H1 (cell line): Measurements from ENCODE around the gene AKAP8. TPM values are rescaled to one million over a fixed set of nuclear protein-coding genes. Genes with fewer than 3 reads are reported as not detected.

Experiments
- CTCF ChIA-PET: fragments of 300-600 bp; sonication (Branson Sonifier 250); formaldehyde crosslinking; loops from one replicate; lab custom pipeline; 2021; ENCODE audit not compliant: partially characterized antibody; lab: Charles Lee
- POLR2A ChIA-PET: fragments of 300-600 bp; sonication (Branson Sonifier 250); formaldehyde crosslinking; loops from one replicate; lab custom pipeline; 2021; ENCODE audit warnings: inconsistent platforms; ENCODE audit not compliant: partially characterized antibody; lab: Charles Lee
- DNase-seq, 2 experiments: peaks; one replicate each; pipeline versions ENCODE4 v3.0.0 to v3.0.0-alpha.2; 2010 to 2022; ENCODE audit warnings: low spot score in 2 of 2, low read depth in 1 of 2, mixed read lengths in 1 of 2
- FAIRE-seq: peaks from 2 replicates; lab custom pipeline; 2011; peaks lifted over from hg19 to GRCh38; lab: Jason Lieb, UNC
- H2AFZ ChIP-seq: 2 replicates; pipeline ENCODE4 v1.8.1; 2012; ENCODE audit warnings: low read length, inconsistent platforms
- H2AK5ac ChIP-seq: 2 replicates; pipeline ENCODE4 v1.6.1; 2013; ENCODE audit warnings: low read depth, low read length
- H2BK120ac ChIP-seq: replicated peaks from 2 replicates; pipeline ENCODE3; 2013; ENCODE audit warnings: low read depth, low read length, inconsistent platforms
- H2BK12ac ChIP-seq: 2 replicates; pipeline ENCODE4 v1.6.1; 2013; ENCODE audit warnings: low read depth, low read length
- H2BK15ac ChIP-seq: 2 replicates; pipeline ENCODE4 v1.6.1; 2013; ENCODE audit warnings: low read length
- H2BK20ac ChIP-seq: 2 replicates; pipeline ENCODE4 v1.6.1; 2013; ENCODE audit warnings: low read length
- H2BK5ac ChIP-seq: 2 replicates; pipeline ENCODE4 v1.6.1; 2013; ENCODE audit warnings: low read depth, low read length
- H3K14ac ChIP-seq: 2 replicates; pipeline ENCODE4 v1.6.1; 2013; ENCODE audit warnings: inconsistent platforms; ENCODE audit not compliant: insufficient read length
- H3K18ac ChIP-seq: 2 replicates; pipeline ENCODE4 v1.6.1; 2013; ENCODE audit warnings: low read length; ENCODE audit errors: extremely low read depth
- H3K23ac ChIP-seq: 2 replicates; pipeline ENCODE4 v1.6.1; 2013; ENCODE audit warnings: inconsistent platforms; ENCODE audit not compliant: insufficient read length
- H3K23me2 ChIP-seq: 2 replicates; pipeline ENCODE4 v1.6.1; 2013; ENCODE audit warnings: low read depth, low read length
- H3K27ac ChIP-seq: 2 replicates; pipeline ENCODE4 v1.6.1; 2011; ENCODE audit warnings: low read depth, low read length, inconsistent platforms
- H3K27me3 ChIP-seq, 4 experiments: replicated peaks in 1 of 4; 1 replicate in 1 of 4; 2 replicates in 3 of 4; pipeline versions ENCODE4 v1.6.1 to v1.8.1; 2011 to 2013; ENCODE audit warnings: low read length in 3 of 4, mild to moderate bottlenecking in 3 of 4, inconsistent platforms in 2 of 4, mixed read lengths in 2 of 4, moderate library complexity in 1 of 4; ENCODE audit not compliant: control insufficient read depth in 3 of 4, insufficient read depth in 3 of 4; ENCODE audit errors: extremely low read depth in 1 of 4
- H3K36me3 ChIP-seq, 4 experiments: 2 replicates each; pipeline versions ENCODE4 v1.6.1 to v1.8.1; 2011 to 2013; ENCODE audit warnings: mild to moderate bottlenecking in 4 of 4, low read length in 3 of 4, moderate library complexity in 2 of 4, control low read depth in 1 of 4, inconsistent platforms in 1 of 4; ENCODE audit not compliant: insufficient read depth in 4 of 4, control insufficient read depth in 2 of 4
- H3K4ac ChIP-seq: replicated peaks from 2 replicates; pipeline ENCODE3; 2013; ENCODE audit warnings: low read length, low read depth, mixed read lengths, inconsistent platforms; ENCODE audit not compliant: insufficient read length
- H3K4me1 ChIP-seq, 4 experiments: replicated peaks in 1 of 4; 1 replicate in 1 of 4; 2 replicates in 3 of 4; pipeline versions ENCODE4 v1.6.1 to v1.8.1; 2011 to 2013; ENCODE audit warnings: low read length in 3 of 4, inconsistent platforms in 2 of 4, mixed read lengths in 1 of 4; ENCODE audit not compliant: insufficient read depth in 4 of 4, control insufficient read depth in 3 of 4
- H3K4me2 ChIP-seq, 2 experiments: 2 replicates each; pipeline versions ENCODE4 v1.6.1 to v1.8.1; 2011 to 2013; ENCODE audit warnings: low read depth in 2 of 2, low read length in 2 of 2, control low read depth in 1 of 2, inconsistent platforms in 1 of 2, mild to moderate bottlenecking in 1 of 2; ENCODE audit not compliant: insufficient read depth in 1 of 2
- H3K4me3 ChIP-seq, 4 experiments: fragments of 200-600, 300-600 bp in 1 of 4; sonication (generic), shearing (Covaris generic), sonication (Bioruptor Twin) in 1 of 4; 2 replicates each; pipeline versions ENCODE4 v1.5.1 to v1.8.1; 2011 to 2016; ENCODE audit warnings: low read length in 4 of 4, low read depth in 3 of 4, control low read depth in 2 of 4, inconsistent platforms in 2 of 4, mild to moderate bottlenecking in 2 of 4, mixed read lengths in 1 of 4, moderate library complexity in 1 of 4; ENCODE audit not compliant: insufficient read depth in 2 of 4; ENCODE audit errors: extremely low read depth in 1 of 4
- H3K56ac ChIP-seq: replicated peaks from 2 replicates; pipeline ENCODE3; 2013; ENCODE audit warnings: low read depth, mild to moderate bottlenecking, mixed read lengths, low read length, inconsistent platforms; ENCODE audit not compliant: insufficient read length
- H3K79me1 ChIP-seq: 2 replicates; pipeline ENCODE4 v1.6.1; 2013; ENCODE audit warnings: low read depth, low read length, control low read depth
- H3K79me2 ChIP-seq, 2 experiments: 2 replicates each; pipeline versions ENCODE4 v1.6.1 to v1.8.1; 2012 to 2013; ENCODE audit warnings: low read length in 2 of 2, mild to moderate bottlenecking in 2 of 2, inconsistent platforms in 1 of 2; ENCODE audit not compliant: insufficient read depth in 2 of 2, control insufficient read depth in 1 of 2
- H3K9ac ChIP-seq, 4 experiments: replicated peaks in 1 of 4; 1 replicate in 1 of 4; 2 replicates in 3 of 4; pipeline versions ENCODE4 v1.6.1 to v1.8.1; 2011 to 2013; ENCODE audit warnings: low read depth in 3 of 4, low read length in 3 of 4, control low read depth in 2 of 4, mild to moderate bottlenecking in 2 of 4, moderate library complexity in 2 of 4, inconsistent platforms in 1 of 4; ENCODE audit errors: extremely low read depth in 1 of 4
- H3K9me3 ChIP-seq, 2 experiments: 2 replicates each; pipeline versions ENCODE4 v1.6.1 to v1.8.1; 2012 to 2013; ENCODE audit warnings: mild to moderate bottlenecking in 2 of 2, moderate library complexity in 2 of 2, control low read depth in 1 of 2, inconsistent platforms in 1 of 2, low read depth in 1 of 2, low read length in 1 of 2, mixed read lengths in 1 of 2; ENCODE audit not compliant: insufficient read depth in 2 of 2
- H4K20me1 ChIP-seq, 2 experiments: replicated peaks in 1 of 2; 2 replicates each; pipeline versions ENCODE3 to v1.8.1; 2011 to 2013; ENCODE audit warnings: inconsistent platforms in 2 of 2, low read length in 2 of 2, mild to moderate bottlenecking in 1 of 2; ENCODE audit not compliant: insufficient read depth in 2 of 2, control insufficient read depth in 1 of 2
- H4K5ac ChIP-seq: 2 replicates; pipeline ENCODE4 v1.6.1; 2013; ENCODE audit warnings: low read length, low read depth, mixed read lengths, inconsistent platforms; ENCODE audit not compliant: insufficient read length
- H4K8ac ChIP-seq: 2 replicates; pipeline ENCODE4 v1.8.0; 2013; ENCODE audit warnings: mild to moderate bottlenecking, moderate library complexity, low read length, inconsistent platforms; ENCODE audit not compliant: insufficient read depth; ENCODE audit errors: extremely low read depth
- H4K91ac ChIP-seq: replicated peaks from 2 replicates; pipeline ENCODE3; 2013; ENCODE audit warnings: low read length, mixed read lengths, inconsistent platforms; ENCODE audit not compliant: insufficient read length
- ATF3 ChIP-seq: IDR thresholded peaks from 2 replicates; pipeline ENCODE4 v1.6.1; 2011; ENCODE audit warnings: low read depth, mild to moderate bottlenecking, low read length; ENCODE audit not compliant: insufficient read depth
- BCL11A ChIP-seq, 2 experiments: IDR thresholded peaks; one replicate each; pipeline ENCODE4 v1.6.1; 2011; ENCODE audit warnings: low read depth in 2 of 2, low read length in 2 of 2, mild to moderate bottlenecking in 2 of 2
- EP300 ChIP-seq, 2 experiments: IDR thresholded peaks; 1 replicate in 1 of 2; 2 replicates in 1 of 2; pipeline ENCODE4 v1.6.1; 2011 to 2012; ENCODE audit warnings: low read depth in 2 of 2, low read length in 2 of 2, mild to moderate bottlenecking in 2 of 2, borderline replicate concordance in 1 of 2, inconsistent platforms in 1 of 2, moderate library complexity in 1 of 2
- EZH2 ChIP-seq: fragments of 200-600 bp; sonication (generic); IDR thresholded peaks from 2 replicates; pipeline ENCODE4 v1.7.1; 2012; ENCODE audit warnings: low read depth, mild to moderate bottlenecking, moderate library complexity, low read length, inconsistent platforms; ENCODE audit not compliant: severe bottlenecking
- JUND ChIP-seq: IDR thresholded peaks from 2 replicates; pipeline ENCODE4 v1.6.1; 2011; ENCODE audit warnings: mild to moderate bottlenecking, improper control_type of control experiment, low read length
- KDM1A ChIP-seq: fragments of 200-600, 300-600 bp; sonication (generic); IDR thresholded peaks from 2 replicates; pipeline ENCODE4 v1.7.1; 2016; ENCODE audit warnings: mild to moderate bottlenecking, low read length, borderline replicate concordance
- MAX ChIP-seq: IDR thresholded peaks from 2 replicates; pipeline ENCODE4 v1.6.1; 2012; ENCODE audit warnings: inconsistent platforms
- RNF2 ChIP-seq: fragments of 200-900, 300-1000 bp; sonication (generic); IDR thresholded peaks from 2 replicates; pipeline ENCODE4 v1.7.1; 2016; ENCODE audit warnings: borderline replicate concordance, low read depth, mild to moderate bottlenecking, antibody characterized with exemption, low read length; ENCODE audit not compliant: poor library complexity, severe bottlenecking; ENCODE audit errors: missing control alignments
- RXRA ChIP-seq: IDR thresholded peaks from 2 replicates; pipeline ENCODE4 v1.6.1; 2011; ENCODE audit warnings: low read depth, mild to moderate bottlenecking, low read length, moderate library complexity; ENCODE audit not compliant: insufficient read depth
- SP2 ChIP-seq: IDR thresholded peaks from 2 replicates; pipeline ENCODE4 v1.6.1; 2012; ENCODE audit warnings: mild to moderate bottlenecking, low read length, inconsistent platforms
- SUZ12 ChIP-seq: fragments of 200-600 bp; sonication (generic); IDR thresholded peaks from 2 replicates; pipeline ENCODE4 v1.6.1; 2012; ENCODE audit warnings: mild to moderate bottlenecking, inconsistent platforms, low read length, moderate library complexity, mixed read lengths
- TCF12 ChIP-seq: IDR thresholded peaks from 2 replicates; pipeline ENCODE4 v1.6.1; 2011; ENCODE audit warnings: low read depth, mild to moderate bottlenecking, low read length
- WGBS, 2 experiments: shearing (Covaris generic) in 1 of 2; methylation state at CpG; one replicate each; pipeline versions ENCODE4 v1.1.6 to v1.1.7; 2013 to 2015; ENCODE audit warnings: low lambda C conversion rate in 2 of 2, mixed read lengths in 2 of 2, inconsistent platforms in 1 of 2, low coverage in 1 of 2, missing lambda C conversion rate in 1 of 2; ENCODE audit not compliant: insufficient replicate concordance in 2 of 2, insufficient coverage in 1 of 2, insufficient read length in 1 of 2; ENCODE audit errors: extremely low coverage in 1 of 2, missing lambda C conversion rate in 1 of 2; 5-methylcytosine and 5-hydroxymethylcytosine counted together
- polyA plus RNA-seq, 7 experiments: library from polyadenylated mRNA; depleted of rRNA in 3 of 7; stranded (reverse) in 5 of 7; unstranded in 2 of 7; fragments of >200 nt in 5 of 7; fragments of 200-250 nt in 2 of 7; gene quantifications; 1 replicate in 5 of 7; 2 replicates in 1 of 7; 4 replicates in 1 of 7; pipeline versions ENCODE4 v1.2.1 to v1.2.3, GENCODE V29; 2011 to 2013; ENCODE audit warnings: missing spikeins in 2 of 7, mixed read lengths in 2 of 7
- total RNA-seq: library from RNA; stranded (reverse); fragmentation: NEBNext Ultra II Directional; extraction: Animal tissue kit (Norgen Biotek cat#: 25700); gene quantifications from 2 replicates; pipeline ENCODE4 v1.2.1, GENCODE V29; 2021

AKAP8 gene
- total and polyA plus RNA-seq, 2 of the 8 experiments (the other 6 are each of a cell fraction or from before 2014, with no cell fraction given): 17.0 to 41.0 TPM

- Histone ChIP-seq H4K91ac (no peak overlapping the region), H3K23ac (no peak overlapping the region), H3K4me1 (no peaks in the 10 kb centered on the region), H3K27me3 (no peaks in the 10 kb centered on the region), H3K4me2 (no peak overlapping the region), H3K56ac (no peak overlapping the region), H2BK120ac (no peak overlapping the region), H3K14ac (no peak overlapping the region), H2AFZ (no peak overlapping the region), H3K4me3 (no peak overlapping the region), H3K18ac (no peak overlapping the region), H3K27ac (no peak overlapping the region), H2BK5ac (0 out of 2 replicates have a peak overlapping the region, but pooled peaks have one; percentile 19), H4K20me1 (peaks cover 20 to 33% of the 10 kb centered on the region in 2 experiments), H4K8ac (no peak overlapping the region; the same call in 1 of the 2 replicates), H3K23me2 (no peaks in the 10 kb centered on the region), H3K36me3 (peaks cover 11 to 37% (median 18%) of the 10 kb centered on the region in 4 experiments), H3K4ac (no peak overlapping the region), H2BK15ac (no peak overlapping the region), H3K79me1 (peaks cover 29% of the 10 kb centered on the region), H3K79me2 (peaks cover 19 to 77% of the 10 kb centered on the region in 2 experiments), H3K9me3 (no peaks in the 10 kb centered on the region), H3K9ac (no peak overlapping the region), H4K5ac (no peak overlapping the region), H2BK12ac (no peak overlapping the region), H2BK20ac (no peak overlapping the region), H2AK5ac (no peak overlapping the region)
- WGBS, 2 experiments: 93% methylated on average over 10 of the region's 10 CpGs; no CpG with 5 or more reads in 1 of the 2 experiments
- FAIRE-seq (no peak), DNase-seq (no peak)
- POLR2A ChIA-PET: interaction anchor here (1.2 to 3.3 kb wide), 5 partner anchors 10 to 152 kb away, joined by 3 to 19 read pairs (median 7); partner anchors contain the start of genes AKAP8 and AKAP8L
- CTCF ChIA-PET: interaction anchor here (2.6 kb wide), 1 partner anchor 16 kb away, joined by 9 read pairs; the partner anchor contains the start of gene AKAP8L
- TF ChIP-seq SUZ12 (no peak), MAX (no peak), ATF3 (no peak), JUND (no peak), KDM1A (no peak), RXRA (no peak), SP2 (no peak), BCL11A (IDR thresholded peaks at IDR 0.05; ENCODE audit: low read depth in 2 of 2, low read length in 2 of 2) (no peak), EZH2 (no peak), TCF12 (no peak), EP300 (IDR thresholded peaks at IDR 0.05; ENCODE audit: borderline replicate concordance in 1 of 2, low read depth in 2 of 2, low read length in 2 of 2) (no peak), RNF2 (no peak)
Observed at GRCh38 chr19:15403151-15403531, 23.6 kb upstream of the AKAP8 start.
